ENCODE measurements around the gene GPR162.

- TF ChIP-seq CTCF (conservative IDR thresholded peaks at IDR 0.05; ENCODE audit: low read length) (no peak), EZH2phosphoT487 (IDR thresholded peaks at IDR 0.05; ENCODE audit: borderline replicate concordance) (no peak)
Observed at GRCh38 chr12:6823182-6824084, 1.8 kb downstream of the GPR162 start.

All from Loucy (cell line).